CD4-positive, alpha-beta T cell treated with Interleukin-1 beta for 1 hour (primary cell): ENCODE measurements around the gene EEF1AKMT1.
"Not testable (repeated sequence)": the region's sequence is repeated elsewhere in the genome, so short reads cannot be mapped to it uniquely, and the experiment has no call there.

Source experiments
- DNase-seq, 2 donors: peaks; one replicate each; pipeline ENCODE4 v3.0.0-alpha.2; 2020 to 2022

Gene EEF1AKMT1

DNA sequence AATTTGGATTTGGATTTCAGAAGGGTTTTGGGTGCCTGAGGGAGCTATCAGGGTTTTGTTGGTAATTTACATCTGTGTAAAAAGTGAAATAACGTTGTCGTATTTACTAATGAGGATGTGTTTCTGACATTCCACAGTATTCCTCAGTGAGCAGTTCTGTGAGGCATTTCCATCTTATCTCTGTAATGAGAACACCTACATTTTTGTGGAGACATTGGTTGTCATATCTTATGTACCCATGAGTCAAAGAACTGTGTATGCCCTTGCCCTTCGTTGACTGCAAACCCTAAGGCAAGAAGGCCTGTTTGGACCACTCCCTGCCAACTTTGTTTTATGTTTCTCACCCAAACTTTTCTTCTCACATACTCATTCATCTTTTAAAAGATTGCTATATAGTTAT, 84.5 kb downstream of the EEF1AKMT1 start:
- DNase-seq: no peak

DNA sequence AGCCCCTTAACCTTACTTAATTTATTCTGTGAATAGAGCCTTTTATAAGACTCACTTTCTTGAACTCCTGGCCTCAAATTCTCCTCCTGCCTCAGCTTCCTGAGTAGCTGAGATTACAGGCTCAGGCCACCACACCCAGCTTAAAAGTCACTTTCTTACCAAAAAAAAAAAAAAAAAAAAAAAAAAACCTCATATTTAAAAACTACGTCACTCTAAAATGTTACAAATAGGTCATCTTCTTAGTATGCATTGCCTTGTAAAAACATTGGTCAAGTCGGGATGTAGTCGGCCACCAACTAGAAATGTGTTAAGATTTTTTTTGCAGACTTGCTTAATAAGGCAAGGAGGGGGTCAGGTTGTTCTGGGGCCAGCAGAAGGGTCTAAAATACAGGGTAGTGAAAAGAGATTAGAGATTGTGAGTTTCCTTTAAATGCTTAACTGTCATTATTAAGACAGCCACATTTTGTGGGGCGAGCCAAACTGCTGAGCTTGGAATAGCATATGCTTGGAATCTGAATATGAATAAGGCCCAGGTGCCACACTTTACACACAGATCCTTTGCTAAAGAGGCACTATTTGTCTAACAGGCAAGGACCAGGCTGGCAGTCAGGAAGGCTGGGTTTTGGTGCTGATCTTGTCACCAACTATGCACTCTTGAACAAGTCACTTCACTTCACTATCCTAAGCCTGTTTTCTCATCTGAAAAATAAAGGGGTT, 86.7 kb downstream of the EEF1AKMT1 start:
- DNase-seq: no peak

DNA sequence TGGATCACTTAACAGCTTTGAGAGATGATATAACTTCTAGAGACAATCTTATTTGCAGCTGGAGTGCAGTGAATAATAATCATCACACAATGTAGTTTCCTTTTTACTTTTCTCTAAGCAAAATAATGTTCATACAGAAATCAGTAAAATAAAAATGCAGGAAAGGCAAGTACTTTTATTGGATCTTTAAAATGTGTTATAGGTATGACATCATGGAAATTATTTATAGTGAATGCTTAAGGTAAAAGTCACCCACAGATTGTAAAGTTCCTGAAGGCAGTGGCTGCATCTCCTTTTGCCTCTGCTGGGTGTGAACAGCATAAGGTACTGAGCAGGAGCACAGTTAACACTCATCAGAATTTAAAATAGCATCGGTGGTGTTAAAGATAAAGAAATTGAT, 87.6 kb downstream of the EEF1AKMT1 start:
- no peak for DNase-seq

- DNase-seq: no peak
Observed at GRCh38 chr13:20685092-20685491, 88.7 kb downstream of the EEF1AKMT1 start.

GRCh38 chr13:20684546-20684945, 89.2 kb downstream of the EEF1AKMT1 start:
- no peak for DNase-seq

DNA sequence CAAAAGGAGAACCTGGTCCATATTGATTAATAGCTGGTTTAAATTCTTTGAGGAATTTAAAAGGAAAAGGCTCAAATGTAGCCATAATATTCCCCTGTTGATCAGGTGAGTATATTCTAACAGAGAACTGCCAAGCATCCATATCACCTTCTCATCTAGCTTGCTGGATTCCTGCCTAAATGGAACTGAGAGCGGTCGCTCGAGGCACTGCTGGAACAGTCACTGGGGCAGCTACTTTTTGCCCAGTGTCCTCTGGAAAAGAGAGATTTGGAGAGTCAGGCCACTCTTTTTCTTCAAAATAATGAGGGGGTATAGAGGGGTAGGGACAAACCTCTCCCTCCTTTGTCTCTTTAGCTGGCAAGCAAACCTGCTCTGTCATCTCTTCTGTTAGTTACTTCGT, 89.7 kb downstream of the EEF1AKMT1 start:
- no peak for DNase-seq

GRCh38 chr13:20682061-20682460, 91.7 kb downstream of the EEF1AKMT1 start:
- DNase-seq: no peak

DNA sequence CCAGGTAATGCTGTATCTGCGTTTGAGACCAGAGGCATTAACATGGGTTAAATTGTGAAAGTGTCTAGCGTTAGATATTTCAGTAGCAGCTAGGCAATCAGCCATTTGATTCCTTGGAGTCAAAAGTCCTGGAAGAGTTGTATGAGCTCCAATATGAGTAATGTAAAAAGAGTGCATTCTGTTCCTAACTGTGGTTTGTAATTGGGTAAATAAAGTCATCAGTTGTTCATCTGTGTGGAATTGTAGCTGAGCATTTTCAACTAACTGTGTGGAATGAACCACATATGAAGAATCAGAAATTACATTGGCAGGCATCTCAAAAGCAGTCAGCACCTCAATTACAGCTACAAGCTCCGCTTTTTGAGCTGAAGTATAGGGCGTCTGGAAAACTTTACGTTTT, 92.3 kb downstream of the EEF1AKMT1 start:
- not testable (repeated sequence) for DNase-seq

DNA sequence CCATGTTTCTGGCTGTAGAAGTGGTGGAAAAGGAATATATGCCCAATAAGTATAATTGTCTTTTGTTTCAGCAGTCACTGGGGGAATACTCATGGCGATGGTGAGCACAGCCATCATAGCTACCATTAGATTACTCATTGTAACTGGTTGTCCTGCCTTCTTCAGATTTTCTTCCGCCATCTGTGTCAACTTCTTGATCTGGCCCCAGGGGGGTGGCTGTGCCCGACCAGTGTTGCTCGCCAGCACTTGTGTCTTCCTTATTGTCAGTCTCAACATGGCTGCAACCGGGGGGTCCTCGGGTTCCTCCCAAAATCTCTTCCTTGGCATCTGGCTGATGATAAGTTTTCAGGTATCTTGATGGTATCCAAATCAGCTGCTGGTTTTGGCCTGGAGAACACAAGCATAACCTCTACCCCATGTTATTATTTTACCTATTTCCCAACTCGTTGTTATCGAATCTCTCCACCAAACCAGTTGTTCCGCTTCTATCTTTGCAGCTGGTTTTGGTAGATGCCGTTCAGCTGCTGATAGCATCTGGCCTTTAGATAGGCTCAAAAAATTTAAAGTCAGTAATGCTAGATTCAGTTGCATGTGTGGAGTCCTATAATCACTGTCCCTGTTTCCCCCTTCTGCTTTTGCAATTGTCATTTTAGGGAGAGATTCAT, 93.2 kb downstream of the EEF1AKMT1 start:
- no peak for DNase-seq

DNA sequence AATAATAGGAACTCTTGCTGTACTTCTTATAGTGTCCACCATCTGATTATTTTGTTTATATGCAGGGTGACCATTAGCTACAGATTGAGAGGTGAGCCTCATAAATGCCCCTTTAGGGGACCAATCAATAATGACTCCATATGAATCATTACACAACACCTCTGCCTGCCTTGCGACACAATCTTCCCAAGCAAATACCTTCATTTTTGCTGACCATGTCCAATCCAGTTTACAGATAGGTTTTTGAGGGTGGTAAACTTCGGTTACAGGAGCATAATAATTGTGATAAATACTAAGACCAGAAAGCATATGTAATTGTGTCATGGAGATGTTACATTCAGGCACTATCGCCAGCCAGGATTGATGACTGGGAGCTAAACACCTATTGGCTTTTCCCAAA, 93.9 kb downstream of the EEF1AKMT1 start:
- DNase-seq: no peak
